Adrenal gland (tissue), 12 donors: ENCODE measurements around the gene SLC10A1. TPM values are rescaled to one million over a fixed set of nuclear protein-coding genes. Genes with fewer than 3 reads are reported as not detected.
A peak's percentile ranks its signal among the peaks of the same experiment; 100 is the strongest.

Experiments used
- DNase-seq, 7 donors: peaks; one replicate each; pipeline ENCODE4 v3.0.0-alpha.2; 2019 to 2020
- H3K27ac ChIP-seq, 5 donors: fragments of 200-600 bp; sonication (generic) in 4 of 5; 1 replicate in 3 of 5; 2 replicates in 2 of 5; pipeline versions ENCODE4 v1.5.1 to v1.8.0; 2016 to 2020; ENCODE audit warnings: mild to moderate bottlenecking in 1 of 5
- H3K27me3 ChIP-seq: fragments of 200-600 bp; 2 replicates; pipeline ENCODE4 v1.8.0; 2021
- H3K36me3 ChIP-seq, 2 donors: fragments of 200-600 bp; replicated peaks in 1 of 2; 1 replicate in 1 of 2; 2 replicates in 1 of 2; pipeline versions ENCODE4 v1.5.1 to v1.8.0; 2018 to 2022
- H3K4me1 ChIP-seq, 2 donors: fragments of 200-600 bp; replicated peaks in 1 of 2; 1 replicate in 1 of 2; 2 replicates in 1 of 2; pipeline versions ENCODE4 v1.5.1 to v1.8.0; 2018 to 2021
- H3K4me3 ChIP-seq, 4 donors: fragments of 200-600 bp; sonication (generic) in 3 of 4; one replicate each; pipeline ENCODE4 v1.5.1; 2016 to 2018
- H3K9me3 ChIP-seq, 3 donors: fragments of 200-600 bp; sonication (generic) in 1 of 3; replicated peaks in 1 of 3; 1 replicate in 2 of 3; 2 replicates in 1 of 3; pipeline versions ENCODE4 v1.5.1 to v1.8.0; 2016 to 2021
- CTCF ChIP-seq, 6 experiments: fragments of 450-650 bp in 4 of 6; fragments of 200-600 bp in 2 of 6; sonication (generic) in 1 of 6; IDR thresholded peaks; 1 replicate in 5 of 6; 2 replicates in 1 of 6; pipeline versions ENCODE4 v1.5.1 to v1.8.0; 2016 to 2021; ENCODE audit warnings: antibody characterized with exemption in 6 of 6, mild to moderate bottlenecking in 2 of 6, moderate library complexity in 1 of 6
- POLR2A ChIP-seq, 2 donors: fragments of 450-650 bp; IDR thresholded peaks; one replicate each; pipeline ENCODE4 v1.6.1; 2017; ENCODE audit warnings: antibody characterized with exemption in 2 of 2, mild to moderate bottlenecking in 2 of 2, moderate library complexity in 1 of 2
- WGBS, 4 donors: extraction: QIAGEN DNeasy Blood & Tissue Kit in 2 of 4; methylation state at CpG; one replicate each; pipeline versions ENCODE4 v1.1.5 to v1.1.7; 2013 to 2017; 5-methylcytosine and 5-hydroxymethylcytosine counted together
- intact Hi-C, 2 donors: fragments of 100-400 bp; cut with DNase I; formaldehyde crosslinking; loops; one replicate each; pipeline versions ENCODE4 v1.14.1 to v1.15.0; 2022 to 2023
- polyA plus RNA-seq, 3 donors: library from polyadenylated mRNA; stranded (reverse); fragments of 200-250 nt in 2 of 3; fragments of 350-450 nt in 1 of 3; fragmentation: Illumina TruSeq in 1 of 3; extraction: RNeasy Lipid Tissue Mini Kit (QIAGEN cat#74804) in 1 of 3; gene quantifications; one replicate each; pipeline ENCODE4 v1.2.3, GENCODE V29; 2013 to 2014
- total RNA-seq, 9 donors: library from RNA; depleted of rRNA in 4 of 9; stranded (reverse); fragments of >200 nt in 4 of 9; fragments of 120-200 nt in 1 of 9; fragmentation: NEBNext Ultra II Directional in 1 of 9; extraction: Animal tissue kit (Norgen Biotek cat#: 25700) in 1 of 9; gene quantifications; one replicate each; pipeline versions ENCODE4 v1.1.0 to v1.2.4, GENCODE V29; 2013 to 2023
- donor health status: healthy with polysubstance abuse.
- donor health status: Bipolar disorder and iron deficiency.
- donor health status: DM: yes; HTN: yes; CAD: no.
- donor health status: DM: no; HTN: no; CAD: no.
- donor health status: DM: no; HTN: no; CAD: no.
- donor health status: DM: yes; HTN: yes; CAD: no.

Gene SLC10A1
- total and polyA plus RNA-seq, 12 donors = not detected

GRCh38 chr14:69820991-69821390 lies 23.9 kb upstream of the SLC10A1 start:
- H3K9me3 ChIP-seq = no peaks in the 10 kb centered on the region
- peaks cover 12% of the 10 kb centered on the region for H3K27me3 ChIP-seq
- no peak for DNase-seq
- no peaks in the 10 kb centered on the region for H3K4me1 ChIP-seq
- WGBS, 4 donors = 61 to 79% (median 69%) methylated on average over 2 of the region's 2 CpGs
- TF ChIP-seq CTCF (IDR thresholded peaks at IDR 0.05) (no peak), POLR2A (IDR thresholded peaks at IDR 0.05) (no peak)
- H3K27ac ChIP-seq = no peak overlapping the region
- intact Hi-C loops = loop anchor here in 1 of 2 donors (10.0 kb wide), 1 partner anchor 784 kb away; the partner anchor contains the start of gene MED6
- H3K4me3 ChIP-seq = no peak overlapping the region
- no peaks in the 10 kb centered on the region for H3K36me3 ChIP-seq

GRCh38 chr14:69819607-69820006 lies 22.6 kb upstream of the SLC10A1 start:
- no peak overlapping the region for H3K4me3 ChIP-seq
- no peak for DNase-seq
- TF ChIP-seq POLR2A (IDR thresholded peaks at IDR 0.05) = no peak
- no peak for TF ChIP-seq CTCF (IDR thresholded peaks at IDR 0.05)
- no peaks in the 10 kb centered on the region for H3K36me3 ChIP-seq
- no peak overlapping the region for H3K27ac ChIP-seq
- intact Hi-C loops = loop anchor here in 1 of 2 donors (5.0 to 10.0 kb wide), 2 partner anchors 208 to 785 kb away; partner anchors contain the start of gene MED6
- peaks cover 12% of the 10 kb centered on the region for H3K27me3 ChIP-seq
- 64 to 84% (median 78%) methylated on average over 7 to 8 of the region's 8 CpGs for WGBS, 4 donors
- no peaks in the 10 kb centered on the region for H3K9me3 ChIP-seq
- no peaks in the 10 kb centered on the region for H3K4me1 ChIP-seq

GRCh38 chr14:69818758-69819191 lies 21.7 kb upstream of the SLC10A1 start:
- TF ChIP-seq POLR2A (IDR thresholded peaks at IDR 0.05) (peak in 1 of 2 donors; percentile 14), CTCF (IDR thresholded peaks at IDR 0.05) (peak; percentile 82 to 97 (median 92))
- H3K4me3 ChIP-seq = no peak overlapping the region
- 8 to 10% (median 9%) methylated on average over 11 of the region's 11 CpGs for WGBS, 4 donors
- H3K27ac ChIP-seq = no peak overlapping the region
- H3K9me3 ChIP-seq = no peaks in the 10 kb centered on the region
- H3K4me1 ChIP-seq = no peaks in the 10 kb centered on the region
- H3K36me3 ChIP-seq = no peaks in the 10 kb centered on the region
- H3K27me3 ChIP-seq = peaks cover 12% of the 10 kb centered on the region
- intact Hi-C loops = loop anchor here in 1 of 2 donors (5.0 kb wide), 1 partner anchor 209 kb away; no protein-coding TSS in a partner anchor
- DNase-seq = peak; percentile 30 to 65 (median 50)

GRCh38 chr14:69816216-69816615 lies 19.2 kb upstream of the SLC10A1 start:
- 66 to 79% (median 73%) methylated on average over 5 of the region's 5 CpGs for WGBS, 4 donors
- Histone ChIP-seq H3K4me1 (no peaks in the 10 kb centered on the region), H3K27me3 (peaks cover 12% of the 10 kb centered on the region), H3K9me3 (no peaks in the 10 kb centered on the region), H3K27ac (no peak overlapping the region), H3K36me3 (no peaks in the 10 kb centered on the region), H3K4me3 (no peak overlapping the region)
- TF ChIP-seq POLR2A (IDR thresholded peaks at IDR 0.05) (no peak), CTCF (IDR thresholded peaks at IDR 0.05) (no peak)
- no peak for DNase-seq
- intact Hi-C loops = loop anchor here (2.0 to 5.0 kb wide), 2 partner anchors 211 kb away; no protein-coding TSS in a partner anchor
